ENCODE measurements around the gene C1QL3.
A peak's percentile ranks its signal among the peaks of the same experiment; 100 is the strongest.

Gene C1QL3

DNA sequence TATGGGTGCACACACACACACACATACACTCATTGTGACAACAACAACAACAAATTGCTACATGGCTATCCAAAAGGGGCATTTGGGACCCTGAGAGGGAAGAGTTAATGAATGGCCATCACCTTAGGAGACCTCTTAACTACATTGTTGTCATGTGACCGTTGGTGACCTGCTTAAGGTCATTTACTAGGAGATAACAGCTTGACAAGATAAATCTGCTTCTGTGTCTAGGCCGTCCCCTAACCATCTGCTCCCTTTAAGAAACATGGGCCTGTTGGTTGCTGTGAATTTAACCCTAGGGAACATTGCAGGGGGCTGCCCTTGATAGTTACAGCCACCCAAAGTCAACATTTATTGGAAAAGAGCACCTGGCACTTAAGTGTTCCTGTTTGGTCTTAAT, 29.7 kb downstream of the C1QL3 start:
- DNase-seq: no peak

GRCh38 chr10:16490511-16490910, 31.2 kb downstream of the C1QL3 start:
- DNase-seq: no peak

DNA sequence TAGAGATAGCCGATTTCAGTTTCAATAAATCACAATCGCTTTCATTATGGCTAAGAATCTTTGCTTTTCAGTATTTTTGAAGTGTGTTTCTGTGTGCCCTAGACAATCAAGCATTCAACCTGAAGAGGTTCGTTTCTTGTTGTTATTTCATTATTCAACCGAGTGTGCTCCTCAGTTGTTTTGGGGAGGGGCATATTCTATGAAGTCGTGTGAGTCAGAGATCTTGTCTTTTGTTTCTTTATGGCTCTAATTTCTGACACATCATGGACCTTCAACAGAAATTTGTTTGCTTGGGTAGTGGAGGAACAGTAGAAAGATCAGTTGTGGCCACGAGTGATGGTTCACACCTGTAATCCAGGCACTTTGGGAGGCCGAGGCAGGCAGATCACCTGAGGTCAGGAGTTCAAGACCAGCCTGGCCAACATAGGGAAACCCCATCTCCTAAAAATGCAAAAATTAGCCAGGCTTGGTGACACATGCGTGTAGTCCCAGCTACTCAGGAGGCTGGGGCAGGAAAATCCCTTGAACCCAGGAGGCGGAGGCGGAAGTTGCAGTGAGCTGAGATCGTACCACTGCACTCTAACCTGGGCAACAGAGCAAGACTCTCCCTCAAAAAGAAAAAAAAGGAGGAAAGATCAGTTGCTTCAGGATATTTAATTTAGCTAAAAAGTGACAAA, 38.3 kb downstream of the C1QL3 start:
- DNase-seq: no peak

GRCh38 chr10:16481052-16481728, 40.5 kb downstream of the C1QL3 start:
- DNase-seq: no peak

GRCh38 chr10:16478801-16479200, 42.9 kb downstream of the C1QL3 start:
- no peak for DNase-seq

GRCh38 chr10:16477757-16478156, 43.9 kb downstream of the C1QL3 start:
- DNase-seq: no peak

DNA sequence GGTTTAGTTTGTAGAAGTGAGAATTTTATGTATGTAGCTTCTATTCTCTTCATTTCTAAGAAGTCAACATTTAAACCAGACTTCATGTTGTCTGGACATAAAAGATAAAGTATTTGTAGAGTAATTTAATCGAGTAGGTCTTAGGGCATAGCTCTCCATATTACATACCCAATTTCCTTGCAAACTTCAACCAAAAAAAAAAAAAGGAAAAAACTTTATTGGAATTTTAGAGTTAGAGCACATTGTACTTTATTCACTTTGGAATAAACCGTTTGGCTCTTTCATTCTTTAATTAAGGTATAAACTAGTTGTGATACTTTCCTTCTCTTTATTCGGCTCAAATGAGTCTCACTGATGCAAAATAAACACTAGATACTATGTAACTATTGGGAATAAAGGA, 48.9 kb downstream of the C1QL3 start:
- no peak for DNase-seq

DNA sequence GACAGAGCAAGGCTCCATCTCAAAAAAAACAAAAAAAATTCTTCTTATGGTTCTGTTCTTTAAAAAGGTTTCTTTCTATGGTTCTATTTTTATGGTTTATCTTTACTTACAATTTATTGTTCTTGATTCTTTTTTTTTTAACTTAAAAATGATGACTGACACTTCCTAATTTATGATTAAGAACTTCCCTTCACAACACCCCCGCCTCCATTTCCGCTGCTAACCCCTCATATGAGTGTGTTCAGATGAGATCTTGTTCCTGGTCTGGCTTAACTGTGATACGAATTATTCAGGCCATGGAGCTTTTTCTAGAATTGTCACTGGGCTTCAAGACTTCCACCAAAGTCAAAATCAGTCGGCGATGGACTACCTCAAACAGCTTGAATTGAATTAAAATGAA, 50.9 kb downstream of the C1QL3 start:
- DNase-seq: peak; percentile 74

DNA sequence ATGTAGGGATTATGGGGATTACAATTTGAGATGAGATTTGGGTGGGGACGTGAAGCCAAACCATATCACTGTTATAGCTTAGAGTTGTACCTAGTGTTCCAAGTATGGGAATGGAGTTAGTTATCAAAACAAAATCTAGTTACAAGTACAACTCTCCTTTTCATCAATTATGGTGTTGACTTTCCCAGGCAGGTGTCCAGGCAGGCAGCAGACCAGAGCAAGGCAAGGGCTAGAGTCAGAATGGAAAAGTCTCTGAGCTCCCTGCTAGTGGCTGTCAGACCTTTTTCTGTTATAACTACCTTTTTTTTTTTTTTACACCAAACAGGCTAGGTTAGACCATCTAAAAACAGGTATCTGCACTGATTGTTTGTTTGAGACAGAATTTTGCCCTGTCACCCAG, 55.7 kb downstream of the C1QL3 start:
- DNase-seq: no peak
